Sigmoid colon (tissue), 4 donors: ENCODE data around the gene ATF6B.

Experiments
- CTCF ChIP-seq, 4 experiments: fragments of 450-650 bp in 3 of 4; fragments of 200-600 bp in 1 of 4; IDR thresholded peaks; one replicate each; pipeline ENCODE4 v1.5.1; 2016 to 2019; ENCODE audit warnings: antibody characterized with exemption in 4 of 4, mild to moderate bottlenecking in 3 of 4, moderate library complexity in 2 of 4
- POLR2AphosphoS5 ChIP-seq, 4 donors: sonication (generic); formaldehyde crosslinking; IDR thresholded peaks; one replicate each; pipeline ENCODE4 v1.6.1; 2017; ENCODE audit warnings: antibody characterized with exemption in 4 of 4

DNA sequence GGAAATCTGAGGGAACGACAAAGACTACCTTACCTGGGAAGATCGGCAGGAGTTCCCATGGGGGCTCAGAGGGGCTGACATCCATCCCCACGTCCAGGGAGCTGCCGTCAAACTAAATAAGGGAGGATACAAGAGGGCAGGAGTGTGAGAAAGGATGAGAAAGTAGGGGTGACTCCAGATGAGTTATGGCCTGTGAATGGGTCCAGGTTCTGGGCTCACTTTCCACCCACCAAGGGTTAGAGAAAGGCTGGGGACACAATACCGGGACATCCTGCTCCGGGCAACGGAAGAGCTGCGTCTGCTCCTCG lies 683 bp downstream of the ATF6B start:
- TF ChIP-seq CTCF (IDR thresholded peaks at IDR 0.05) (no peak), POLR2AphosphoS5 (IDR thresholded peaks at IDR 0.05) (no peak)
